WTC11 (cell line): ENCODE results near the gene SF3B2. TPM values are rescaled to one million over a fixed set of nuclear protein-coding genes. Genes with fewer than 3 reads are reported as not detected.

ENCODE experiments used
- AR ChIP-seq: fragments of 250-450 bp; sonication (Bioruptor Pico); IDR thresholded peaks from 2 replicates; pipeline ENCODE4 v1.9.0; 2021; ENCODE audit warnings: mild to moderate bottlenecking
- ATF6 ChIP-seq: sonication (generic); formaldehyde crosslinking; IDR thresholded peaks from 2 replicates; pipeline ENCODE4 v1.8.1; 2023; ENCODE audit warnings: mild to moderate bottlenecking, missing genetic modification reagents
- CDX4 ChIP-seq: fragments of 250-450 bp; sonication (Bioruptor Pico); IDR thresholded peaks from 2 replicates; pipeline ENCODE4 v1.9.0; 2021; ENCODE audit warnings: moderate library complexity, mild to moderate bottlenecking, inconsistent platforms, borderline replicate concordance
- E2F5 ChIP-seq: sonication (generic); formaldehyde crosslinking; IDR thresholded peaks from 2 replicates; pipeline ENCODE4 v1.8.1; 2022; ENCODE audit warnings: mild to moderate bottlenecking, moderate library complexity, missing genetic modification reagents
- ERG ChIP-seq: fragments of 250-450 bp; sonication (Bioruptor Pico); IDR thresholded peaks from 2 replicates; pipeline ENCODE4 v1.8.0; 2021; ENCODE audit warnings: mild to moderate bottlenecking
- ESRRA ChIP-seq: sonication (generic); formaldehyde crosslinking; IDR thresholded peaks from 2 replicates; pipeline ENCODE4 v1.8.1; 2022; ENCODE audit warnings: mild to moderate bottlenecking, missing genetic modification reagents, borderline replicate concordance
- HMGA2 ChIP-seq: fragments of 250-450 bp; sonication (Bioruptor Pico); IDR thresholded peaks from 2 replicates; pipeline ENCODE4 v1.4.0; 2021; ENCODE audit warnings: mild to moderate bottlenecking, moderate library complexity
- IRF1 ChIP-seq: sonication (generic); formaldehyde crosslinking; IDR thresholded peaks from 2 replicates; pipeline ENCODE4 v1.8.0; 2023; ENCODE audit warnings: missing genetic modification reagents
- IRF2 ChIP-seq: sonication (generic); formaldehyde crosslinking; IDR thresholded peaks from 2 replicates; pipeline ENCODE4 v1.8.0; 2022; ENCODE audit warnings: low read depth, missing genetic modification reagents, borderline replicate concordance
- JAZF1 ChIP-seq: fragments of 250-450 bp; sonication (Bioruptor Pico); IDR thresholded peaks from 2 replicates; pipeline ENCODE4 v1.9.0; 2021; ENCODE audit warnings: moderate library complexity, mild to moderate bottlenecking, inconsistent platforms
- MXD4 ChIP-seq: fragments of 250-450 bp; sonication (Bioruptor Pico); IDR thresholded peaks from 2 replicates; pipeline ENCODE4 v1.8.0; 2021; ENCODE audit warnings: mild to moderate bottlenecking, moderate library complexity, borderline replicate concordance
- NFATC4 ChIP-seq: fragments of 250-450 bp; sonication (Bioruptor Pico); IDR thresholded peaks from 2 replicates; pipeline ENCODE4 v1.9.0; 2021; ENCODE audit warnings: mild to moderate bottlenecking
- NFE2L1 ChIP-seq: sonication (generic); formaldehyde crosslinking; IDR thresholded peaks from 2 replicates; pipeline ENCODE4 v1.8.1; 2023; ENCODE audit warnings: missing genetic modification reagents
- NR1H2 ChIP-seq: sonication (generic); formaldehyde crosslinking; IDR thresholded peaks from 2 replicates; pipeline ENCODE4 v1.9.0; 2021; ENCODE audit warnings: mild to moderate bottlenecking, moderate library complexity, missing genetic modification reagents
- OVOL2 ChIP-seq: fragments of 250-450 bp; sonication (Bioruptor Pico); IDR thresholded peaks from 2 replicates; pipeline ENCODE4 v1.9.0; 2021; ENCODE audit warnings: mild to moderate bottlenecking, borderline replicate concordance
- PRDM15 ChIP-seq: sonication (generic); formaldehyde crosslinking; IDR thresholded peaks from 2 replicates; pipeline ENCODE4 v1.8.0; 2022; ENCODE audit warnings: missing genetic modification reagents
- RELA ChIP-seq: sonication (generic); formaldehyde crosslinking; IDR thresholded peaks from 2 replicates; pipeline ENCODE4 v1.8.1; 2022; ENCODE audit warnings: missing genetic modification reagents, mild to moderate bottlenecking, borderline replicate concordance
- RORB ChIP-seq: fragments of 250-450 bp; sonication (Bioruptor Pico); IDR thresholded peaks from 2 replicates; pipeline ENCODE4 v1.9.0; 2021; ENCODE audit warnings: mild to moderate bottlenecking
- TEAD1 ChIP-seq: sonication (generic); formaldehyde crosslinking; IDR thresholded peaks from 2 replicates; pipeline ENCODE4 v1.8.0; 2022; ENCODE audit warnings: mild to moderate bottlenecking, missing genetic modification reagents
- USF2 ChIP-seq: sonication (generic); formaldehyde crosslinking; IDR thresholded peaks from 2 replicates; pipeline ENCODE4 v1.8.1; 2023; ENCODE audit warnings: mild to moderate bottlenecking, missing genetic modification reagents, moderate library complexity
- ZBTB21 ChIP-seq: sonication (generic); formaldehyde crosslinking; IDR thresholded peaks from 2 replicates; pipeline ENCODE4 v1.8.1; 2023; ENCODE audit warnings: mild to moderate bottlenecking, missing genetic modification reagents, borderline replicate concordance
- ZBTB43 ChIP-seq: sonication (generic); formaldehyde crosslinking; IDR thresholded peaks from 2 replicates; pipeline ENCODE4 v1.8.1; 2023; ENCODE audit warnings: mild to moderate bottlenecking, missing genetic modification reagents
- ZNF219 ChIP-seq: sonication (generic); formaldehyde crosslinking; IDR thresholded peaks from 2 replicates; pipeline ENCODE4 v1.8.0; 2023; ENCODE audit warnings: missing genetic modification reagents, mild to moderate bottlenecking, borderline replicate concordance
- ZNF396 ChIP-seq: fragments of 250-450 bp; sonication (Bioruptor Pico); IDR thresholded peaks from 2 replicates; pipeline ENCODE4 v1.8.0; 2021; ENCODE audit warnings: mild to moderate bottlenecking, moderate library complexity, borderline replicate concordance
- ZNF671 ChIP-seq: fragments of 250-450 bp; sonication (Bioruptor Pico); IDR thresholded peaks from 2 replicates; pipeline ENCODE4 v1.8.0; 2021; ENCODE audit warnings: mild to moderate bottlenecking
- total RNA-seq: library from RNA; stranded (reverse); gene quantifications from 3 replicates; pipeline ENCODE4 v1.2.3, GENCODE V29; 2021

Gene SF3B2
- total RNA-seq, 1 experiment from 2014 or later = 295 TPM

GRCh38 chr11:66048547-66049323, 3.4 kb upstream of the SF3B2 start, which contains the start of gene GAL3ST3 (continued):
- TF ChIP-seq NFE2L1 (CRISPR knock-in tag) (no peak), ATF6 (CRISPR knock-in tag) (no peak), CDX4 (no peak), PRDM15 (CRISPR knock-in tag) (no peak), ZNF396 (CRISPR knock-in tag) (no peak), ERG (no peak), ZBTB21 (CRISPR knock-in tag) (no peak), RORB (no peak), MXD4 (no peak), AR (CRISPR knock-in tag) (no peak), HMGA2 (CRISPR knock-in tag) (no peak), RELA (CRISPR knock-in tag) (no peak), ZNF671 (CRISPR knock-in tag) (no peak), IRF2 (CRISPR knock-in tag) (no peak), ESRRA (no peak), E2F5 (CRISPR knock-in tag) (no peak), ZNF219 (CRISPR knock-in tag) (no peak), USF2 (peak; percentile 39; the same call in 1 of the 2 replicates), OVOL2 (CRISPR knock-in tag) (no peak), NR1H2 (CRISPR knock-in tag) (no peak), NFATC4 (CRISPR knock-in tag) (no peak), JAZF1 (CRISPR knock-in tag) (no peak), TEAD1 (CRISPR knock-in tag) (0 out of 2 replicates have a peak, but pooled peaks have one; percentile 46), IRF1 (CRISPR knock-in tag) (no peak), ZBTB43 (CRISPR knock-in tag) (peak; percentile 63; the same call in 1 of the 2 replicates)
